Hepatocyte (in vitro differentiated cells): Measurements from ENCODE around the gene IL3RA. TPM values are rescaled to one million over a fixed set of nuclear protein-coding genes. Genes with fewer than 3 reads are reported as not detected.

ENCODE experiments used
- DNase-seq: peaks from one replicate; pipeline ENCODE4 v3.0.0-alpha.2; 2016; ENCODE audit warnings: low spot score
- H2AFZ ChIP-seq: fragments of 200-600 bp; sonication (generic); 2 replicates; pipeline ENCODE4 v1.6.0; 2016; ENCODE audit warnings: antibody characterized with exemption, mild to moderate bottlenecking
- H3K27ac ChIP-seq: fragments of 200-600 bp; sonication (generic); 2 replicates; pipeline ENCODE4 v1.5.1; 2016; ENCODE audit warnings: mild to moderate bottlenecking
- H3K27me3 ChIP-seq: fragments of 200-600 bp; sonication (generic); 2 replicates; pipeline ENCODE4 v1.6.1; 2016
- H3K36me3 ChIP-seq: fragments of 200-600 bp; sonication (generic); replicated peaks from 2 replicates; pipeline ENCODE4 v1.5.1; 2016; ENCODE audit warnings: low read depth; ENCODE audit not compliant: insufficient read depth
- H3K4me1 ChIP-seq: fragments of 200-600 bp; sonication (generic); 2 replicates; pipeline ENCODE4 v1.5.1; 2016; ENCODE audit warnings: mild to moderate bottlenecking, moderate library complexity; ENCODE audit not compliant: insufficient read depth
- H3K4me2 ChIP-seq: fragments of 200-600 bp; sonication (generic); 2 replicates; pipeline ENCODE4 v1.6.0; 2016
- H3K4me3 ChIP-seq: fragments of 200-600 bp; sonication (generic); 2 replicates; pipeline ENCODE4 v1.5.1; 2016; ENCODE audit warnings: mild to moderate bottlenecking
- H3K79me2 ChIP-seq: fragments of 200-600 bp; sonication (generic); 2 replicates; pipeline ENCODE4 v1.6.0; 2017; ENCODE audit warnings: mild to moderate bottlenecking
- H3K9me2 ChIP-seq: fragments of 200-600 bp; sonication (generic); replicated peaks from 2 replicates; pipeline ENCODE4 v1.6.0; 2017; ENCODE audit warnings: mild to moderate bottlenecking; ENCODE audit not compliant: insufficient read depth
- H3K9me3 ChIP-seq: fragments of 200-600 bp; sonication (generic); 2 replicates; pipeline ENCODE4 v1.5.1; 2016; ENCODE audit warnings: low read depth, mild to moderate bottlenecking
- H4K20me1 ChIP-seq: fragments of 200-600 bp; sonication (generic); 2 replicates; pipeline ENCODE4 v1.6.0; 2016; ENCODE audit warnings: mild to moderate bottlenecking; ENCODE audit not compliant: insufficient read depth, poor library complexity, severe bottlenecking
- CTCF ChIP-seq: fragments of 200-600 bp; sonication (generic); IDR thresholded peaks from 2 replicates; pipeline ENCODE4 v1.5.1; 2016; ENCODE audit warnings: antibody characterized with exemption, mild to moderate bottlenecking; ENCODE audit not compliant: poor library complexity
- EZH2 ChIP-seq: fragments of 200-600 bp; sonication (generic); IDR thresholded peaks from 2 replicates; pipeline ENCODE4 v1.6.1; 2016; ENCODE audit warnings: antibody characterized with exemption, mild to moderate bottlenecking, borderline replicate concordance
- EZH2phosphoT487 ChIP-seq: fragments of 200-600 bp; sonication (generic); IDR thresholded peaks from one replicate; pipeline ENCODE4 v1.6.1; 2018; ENCODE audit warnings: antibody characterized with exemption, mild to moderate bottlenecking, low read depth, moderate library complexity; ENCODE audit not compliant: unreplicated experiment, severe bottlenecking
- WGBS: methylation state at CpG from one replicate; pipeline ENCODE4 v1.1.6; 2016; ENCODE audit warnings: low lambda C conversion rate; ENCODE audit errors: missing lambda C conversion rate; 5-methylcytosine and 5-hydroxymethylcytosine counted together
- polyA plus RNA-seq: library from polyadenylated mRNA; unstranded; fragments of >200 nt; fragmentation: Nextera tagmentation; extraction: Ambion mirVana; gene quantifications from 2 replicates; pipeline ENCODE4 v1.2.1, GENCODE V29; 2016
- total RNA-seq: library from RNA; depleted of rRNA; stranded (reverse); fragments of >200 nt; gene quantifications from 2 replicates; pipeline ENCODE4 v1.2.3, GENCODE V29; 2014

IL3RA gene
- total and polyA plus RNA-seq, 2 experiments from 2014 or later = 0.30 to 0.42 TPM

- no peaks in the 10 kb centered on the region for H3K9me3 ChIP-seq
- no peaks in the 10 kb centered on the region for H4K20me1 ChIP-seq
Measured at GRCh38 chrX:1378306-1378759, 41.7 kb downstream of the IL3RA start.

GRCh38 chrX:1380672-1381233 is 44.2 kb downstream of the IL3RA start:
- Histone ChIP-seq H3K4me3 (no peak overlapping the region), H3K4me2 (no peak overlapping the region), H3K27me3 (no peaks in the 10 kb centered on the region), H2AFZ (no peak overlapping the region), H4K20me1 (no peaks in the 10 kb centered on the region), H3K4me1 (no peaks in the 10 kb centered on the region), H3K9me3 (no peaks in the 10 kb centered on the region), H3K36me3 (no peaks in the 10 kb centered on the region), H3K27ac (no peak overlapping the region), H3K79me2 (no peaks in the 10 kb centered on the region), H3K9me2 (no peaks in the 10 kb centered on the region)
- no peak for DNase-seq
- no peak for TF ChIP-seq CTCF
- TF ChIP-seq EZH2 = no peak
- no peak for TF ChIP-seq EZH2phosphoT487
- WGBS = 74% methylated on average over 18 of the region's 20 CpGs

More at GRCh38 chrX:1378306-1378759, 41.7 kb downstream of the IL3RA start:
- H3K27me3 ChIP-seq = no peaks in the 10 kb centered on the region
- no peaks in the 10 kb centered on the region for H3K4me1 ChIP-seq
- H3K27ac ChIP-seq = no peak overlapping the region
- no peaks in the 10 kb centered on the region for H3K9me2 ChIP-seq
- H3K36me3 ChIP-seq = no peaks in the 10 kb centered on the region
- 97% methylated on average over 20 of the region's 24 CpGs for WGBS
- no peak overlapping the region for H2AFZ ChIP-seq
- H3K4me3 ChIP-seq = no peak overlapping the region
- H3K79me2 ChIP-seq = no peaks in the 10 kb centered on the region
- TF ChIP-seq CTCF (no peak), EZH2phosphoT487 (no peak), EZH2 (no peak)
- no peak overlapping the region for H3K4me2 ChIP-seq
- no peak for DNase-seq

GRCh38 chrX:1384658-1385252 is 48.2 kb downstream of the IL3RA start:
- H3K36me3 ChIP-seq = no peaks in the 10 kb centered on the region

More at GRCh38 chrX:1384658-1385252, 48.2 kb downstream of the IL3RA start:
- Histone ChIP-seq H3K9me3 (no peaks in the 10 kb centered on the region), H3K4me3 (no peak overlapping the region), H3K79me2 (peaks cover 27% of the 10 kb centered on the region), H3K9me2 (no peaks in the 10 kb centered on the region), H3K4me2 (no peak overlapping the region), H2AFZ (no peak overlapping the region), H4K20me1 (peaks cover 35% of the 10 kb centered on the region), H3K27ac (no peak overlapping the region), H3K4me1 (peaks cover 2% of the 10 kb centered on the region), H3K27me3 (no peaks in the 10 kb centered on the region)
- WGBS = 96% methylated on average over 18 of the region's 18 CpGs
- no peak for TF ChIP-seq CTCF
- no peak for TF ChIP-seq EZH2
- TF ChIP-seq EZH2phosphoT487 = no peak
- no peak for DNase-seq
